GM12801 (cell line): ENCODE results near the gene CDON.

Experiments
- TF ChIP-seq, protein P1 (sequence below): IDR thresholded peaks from one replicate; pipeline ENCODE4 v1.5.1; 2011; ENCODE audit warnings: control low read depth; ENCODE audit not compliant: insufficient read length; ENCODE audit errors: extremely low read depth

CDON gene

GRCh38 chr11:126095745-126096144 is 33.1 kb upstream of the CDON start:
- TF ChIP-seq, protein P1, sequence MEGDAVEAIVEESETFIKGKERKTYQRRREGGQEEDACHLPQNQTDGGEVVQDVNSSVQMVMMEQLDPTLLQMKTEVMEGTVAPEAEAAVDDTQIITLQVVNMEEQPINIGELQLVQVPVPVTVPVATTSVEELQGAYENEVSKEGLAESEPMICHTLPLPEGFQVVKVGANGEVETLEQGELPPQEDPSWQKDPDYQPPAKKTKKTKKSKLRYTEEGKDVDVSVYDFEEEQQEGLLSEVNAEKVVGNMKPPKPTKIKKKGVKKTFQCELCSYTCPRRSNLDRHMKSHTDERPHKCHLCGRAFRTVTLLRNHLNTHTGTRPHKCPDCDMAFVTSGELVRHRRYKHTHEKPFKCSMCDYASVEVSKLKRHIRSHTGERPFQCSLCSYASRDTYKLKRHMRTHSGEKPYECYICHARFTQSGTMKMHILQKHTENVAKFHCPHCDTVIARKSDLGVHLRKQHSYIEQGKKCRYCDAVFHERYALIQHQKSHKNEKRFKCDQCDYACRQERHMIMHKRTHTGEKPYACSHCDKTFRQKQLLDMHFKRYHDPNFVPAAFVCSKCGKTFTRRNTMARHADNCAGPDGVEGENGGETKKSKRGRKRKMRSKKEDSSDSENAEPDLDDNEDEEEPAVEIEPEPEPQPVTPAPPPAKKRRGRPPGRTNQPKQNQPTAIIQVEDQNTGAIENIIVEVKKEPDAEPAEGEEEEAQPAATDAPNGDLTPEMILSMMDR, result no peak

GRCh38 chr11:126090452-126090851 is 27.8 kb upstream of the CDON start:
- TF ChIP-seq, protein P1, result no peak

- TF ChIP-seq, protein P1, result no peak
These were observed 26.3 kb upstream of the CDON start for GRCh38 chr11:126088999-126089398.

DNA sequence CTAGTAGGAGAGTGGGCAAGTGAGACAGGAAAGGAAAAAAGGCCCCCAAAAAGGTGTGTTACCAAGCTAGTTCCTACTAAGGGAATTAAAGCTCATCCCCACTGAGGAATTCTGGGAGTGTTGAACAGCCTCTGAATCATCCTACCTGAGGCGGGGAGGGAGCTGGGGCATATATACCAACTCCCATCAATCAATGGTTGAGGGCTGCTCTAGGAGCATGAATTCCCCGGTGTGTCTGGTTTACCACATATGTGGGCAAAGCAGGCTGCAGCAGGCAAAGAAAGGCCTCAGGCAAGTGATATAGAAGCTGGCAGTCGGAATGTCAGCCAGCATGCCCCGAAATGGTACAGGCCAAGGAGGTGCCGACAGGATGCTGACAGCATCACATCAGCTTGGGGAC is 23.6 kb upstream of the CDON start:
- TF ChIP-seq, protein P1, result no peak

- TF ChIP-seq, protein P1, result no peak
These were observed 21.9 kb upstream of the CDON start for GRCh38 chr11:126084608-126084912.

DNA sequence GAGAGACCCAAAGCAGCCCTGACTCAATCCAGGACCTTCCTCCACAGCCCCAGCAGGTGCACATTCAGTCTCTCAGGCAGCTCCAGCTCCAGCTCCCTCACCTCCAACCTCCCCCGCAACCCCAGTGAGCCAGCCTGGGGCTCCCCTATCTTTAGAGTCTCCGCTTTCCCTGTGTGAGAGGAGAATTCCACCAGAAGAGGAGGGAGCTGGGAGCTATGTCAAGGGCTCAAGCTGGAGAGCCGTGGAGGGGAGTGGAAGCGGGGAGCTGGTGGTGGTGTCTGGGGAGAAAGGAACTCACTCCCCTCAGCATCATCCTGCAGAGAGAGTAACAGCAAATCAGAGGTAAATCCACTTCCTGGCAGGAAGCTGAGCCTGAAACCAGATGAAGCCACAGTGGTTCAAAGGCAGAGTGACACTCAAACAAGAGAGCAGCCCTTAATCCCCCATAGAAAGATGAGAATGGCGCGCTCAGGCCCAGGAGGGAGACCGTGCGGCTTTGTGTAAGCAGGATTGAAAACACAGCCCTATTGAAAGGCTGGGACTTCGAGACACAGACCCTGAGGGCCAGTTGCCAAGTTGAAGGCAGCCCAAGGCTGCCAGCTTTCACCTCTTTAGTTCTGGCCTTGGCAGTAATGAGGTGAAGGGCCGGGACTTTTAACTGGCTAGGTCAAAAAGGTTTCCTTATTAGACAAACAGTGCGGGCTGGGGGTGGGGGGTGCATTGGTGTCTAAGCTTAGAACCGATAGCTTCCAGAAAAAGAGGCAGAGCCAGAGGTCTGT is 21.4 kb upstream of the CDON start:
- TF ChIP-seq, protein P1, result no peak

DNA sequence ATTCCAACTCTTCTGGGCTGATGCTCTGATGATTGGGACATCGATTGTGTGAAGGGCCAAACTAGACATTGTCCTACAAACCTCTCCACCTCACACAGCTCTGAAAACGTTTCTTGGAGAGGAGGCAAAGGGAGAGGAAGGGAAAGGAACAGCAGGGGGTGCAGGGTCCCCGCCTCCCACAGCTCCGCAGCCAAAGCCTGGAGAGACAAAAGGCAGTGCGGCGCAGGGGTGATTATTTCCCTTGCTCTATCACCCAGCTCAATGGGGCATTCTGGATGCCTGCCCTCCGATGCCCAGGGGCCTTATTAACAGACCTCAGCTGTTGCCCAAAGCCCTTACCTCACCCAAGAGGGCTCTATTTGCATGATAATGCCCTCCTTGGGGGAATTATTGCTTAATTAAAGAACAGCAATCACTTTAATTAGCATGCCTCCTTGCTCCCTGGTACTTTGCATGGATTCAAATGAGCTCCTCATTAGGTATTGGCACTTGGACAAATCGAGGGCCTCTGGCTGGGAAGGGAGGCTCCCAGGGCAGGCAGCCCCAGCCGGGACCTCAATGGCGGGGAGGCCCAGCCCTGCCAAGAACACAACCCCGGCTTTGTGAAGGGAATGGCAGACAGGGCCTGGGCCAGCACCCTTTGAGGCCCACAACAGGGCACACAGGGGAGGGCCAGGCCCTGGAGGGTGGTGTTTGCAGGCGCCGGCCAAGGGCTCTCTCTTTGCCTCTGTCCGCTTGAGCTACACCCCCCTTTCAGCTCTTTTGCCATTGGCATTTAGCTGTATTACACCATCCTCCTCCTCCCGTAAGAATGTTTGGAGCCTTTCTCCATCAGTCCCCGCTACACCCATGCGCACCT is 19.8 kb upstream of the CDON start:
- TF ChIP-seq, protein P1, result no peak
